Measurements from ENCODE around the gene ZNF574. TPM values are rescaled to one million over a fixed set of nuclear protein-coding genes. Genes with fewer than 3 reads are reported as not detected.
A peak's percentile ranks its signal among the peaks of the same experiment; 100 is the strongest.
"Not testable (repeated sequence)": the region's sequence is repeated elsewhere in the genome, so short reads cannot be mapped to it uniquely, and the experiment has no call there.

Gene ZNF574
- total RNA-seq, 1 experiment from 2014 or later = 26.8 TPM

- no peak for DNase-seq (ENCODE audit: low spot score)
Measured at GRCh38 chr19:42099336-42099925, 23.5 kb downstream of the ZNF574 start.

DNA sequence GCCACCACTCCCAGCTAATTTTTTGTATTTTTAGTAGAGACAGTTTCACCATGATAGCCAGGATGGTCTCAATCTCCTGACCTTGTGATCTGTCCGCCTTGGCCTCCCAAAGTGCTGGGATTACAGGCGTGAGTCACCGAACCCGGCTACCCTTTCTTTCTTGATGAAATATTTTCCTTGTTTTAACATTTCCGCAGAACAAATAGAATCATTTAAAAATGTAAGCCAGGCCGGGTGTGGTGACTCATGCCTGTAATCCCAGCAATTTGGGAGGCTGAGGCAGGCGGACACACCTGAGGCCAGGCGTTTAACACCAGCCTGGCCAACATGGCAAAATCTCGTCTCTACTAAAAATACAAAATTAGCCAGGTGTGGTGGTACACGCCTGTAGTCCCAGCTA, 24.3 kb downstream of the ZNF574 start:
- DNase-seq (ENCODE audit: low spot score) = not testable (repeated sequence)

DNA sequence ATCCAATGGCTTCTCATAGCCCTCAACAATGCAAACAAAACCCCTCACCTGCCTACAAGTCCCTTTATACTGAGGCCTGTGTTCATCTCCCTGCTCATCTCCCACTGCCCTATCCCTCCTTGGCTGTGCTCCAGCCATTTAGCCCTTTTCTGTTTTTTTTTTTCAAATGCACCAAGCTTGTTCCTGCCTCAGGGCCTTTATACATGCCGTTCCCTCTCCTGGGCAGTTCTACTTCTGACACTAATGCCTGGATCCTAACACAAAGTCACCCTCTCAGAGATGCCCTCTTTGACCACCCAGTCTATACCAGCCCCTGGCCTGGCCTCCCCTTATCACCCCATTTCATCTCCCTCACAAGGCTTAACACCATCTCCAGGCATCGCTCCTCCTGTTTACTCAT, 26.9 kb downstream of the ZNF574 start:
- DNase-seq (ENCODE audit: low spot score) = no peak

GRCh38 chr19:42105368-42105767, 29.4 kb downstream of the ZNF574 start:
- no peak for DNase-seq (ENCODE audit: low spot score)

DNA sequence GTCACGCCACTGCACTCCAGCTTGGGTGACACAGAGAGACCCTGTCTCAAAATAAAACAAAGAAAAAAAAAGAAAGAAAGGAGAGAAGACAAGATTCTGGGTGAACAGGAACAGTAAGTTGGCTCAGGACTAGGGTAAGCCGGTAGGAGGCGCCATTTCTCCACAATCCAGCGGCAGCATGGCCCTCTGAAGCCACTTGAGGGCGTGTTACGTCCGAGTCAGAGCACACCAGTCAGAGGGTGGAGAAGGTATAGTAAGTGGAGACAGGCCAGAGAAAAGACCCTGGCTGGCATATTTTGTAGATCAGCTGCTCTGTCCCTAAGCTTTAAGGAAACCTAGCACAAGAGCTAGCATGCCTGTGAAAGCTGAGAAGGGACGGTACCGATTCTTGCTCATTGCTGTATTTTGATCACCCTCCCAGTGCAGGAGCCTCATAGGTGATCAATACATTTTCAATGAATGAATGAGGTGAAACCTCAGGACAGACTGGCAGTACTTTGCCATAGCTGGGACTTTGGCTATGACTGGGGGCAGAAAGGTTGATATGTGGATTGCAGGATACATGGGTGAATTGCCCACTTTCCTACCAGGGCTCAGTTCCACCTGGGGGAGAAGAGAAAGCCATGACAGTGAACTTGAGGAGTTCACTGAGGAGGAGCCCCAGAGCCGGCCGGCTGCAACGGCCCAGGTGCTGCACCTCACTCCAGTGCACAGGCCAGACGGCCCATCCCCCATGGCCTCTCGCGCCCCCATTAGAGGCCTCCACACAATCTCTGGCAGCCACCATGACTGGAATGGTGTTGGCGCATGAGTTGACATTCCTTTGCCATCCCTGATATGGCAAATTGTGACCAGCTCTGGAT, 32.8 kb downstream of the ZNF574 start:
- peak; percentile 94 for DNase-seq (ENCODE audit: low spot score)

DNA sequence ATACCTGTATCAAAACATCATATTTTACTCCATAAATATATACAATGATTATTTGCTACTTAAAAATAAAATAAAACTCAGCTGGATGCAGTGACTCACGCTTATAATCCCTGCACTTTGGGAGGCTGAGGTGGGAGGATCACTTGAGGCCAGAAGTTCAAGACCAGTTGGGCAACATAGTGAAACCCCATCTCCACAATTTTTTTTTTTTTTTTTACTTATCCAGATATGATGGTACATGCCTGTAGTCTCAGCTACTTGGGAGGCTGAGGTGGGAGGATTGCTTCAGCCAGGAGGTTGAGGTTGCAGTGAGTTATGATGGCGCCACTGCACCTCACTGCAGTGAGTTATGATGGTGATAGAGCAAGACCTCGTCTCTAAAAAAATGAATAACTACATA, 33.9 kb downstream of the ZNF574 start:
- DNase-seq (ENCODE audit: low spot score) = no peak

GRCh38 chr19:42110658-42111057, 34.7 kb downstream of the ZNF574 start:
- no peak for DNase-seq (ENCODE audit: low spot score)

DNA sequence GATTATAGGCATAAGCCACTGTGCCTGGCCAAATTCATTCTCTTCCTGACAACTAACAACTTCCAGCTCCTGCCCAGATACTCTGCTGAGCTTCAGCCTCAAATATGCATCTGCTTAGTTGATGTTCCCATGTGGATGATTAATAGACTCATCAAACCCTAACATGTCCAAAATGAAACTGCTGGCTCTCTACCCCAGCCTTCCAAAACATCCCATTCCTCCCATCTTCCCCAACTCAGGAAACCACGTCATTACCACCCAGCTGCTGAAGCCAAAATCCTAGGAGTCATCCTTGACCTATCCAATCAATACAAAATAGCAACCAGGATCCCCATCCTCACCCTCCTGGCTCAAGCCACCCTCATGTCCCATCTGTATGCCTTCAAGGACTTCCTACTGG, 35.4 kb downstream of the ZNF574 start:
- peak; percentile 27 for DNase-seq (ENCODE audit: low spot score)

DNA sequence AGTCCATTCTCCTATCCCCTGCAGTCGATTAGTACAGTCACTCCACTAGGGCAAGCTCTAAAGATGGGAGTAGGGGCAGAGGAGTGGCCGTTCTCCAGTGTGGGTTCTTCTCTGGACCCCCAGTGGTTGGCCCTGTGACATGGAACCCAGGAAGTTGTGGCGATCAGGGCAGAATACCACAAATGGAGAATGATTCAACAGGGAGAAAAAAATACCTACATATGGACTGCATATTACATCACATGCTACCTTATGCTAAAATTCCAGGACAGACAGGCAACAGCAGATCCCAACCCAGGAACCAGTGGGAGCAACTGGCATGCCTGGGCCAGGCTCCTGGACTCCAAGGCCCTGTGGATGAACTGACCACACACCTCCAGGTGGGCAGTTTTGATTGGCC, 35.8 kb downstream of the ZNF574 start:
- peak; percentile 51 for DNase-seq (ENCODE audit: low spot score)

DNA sequence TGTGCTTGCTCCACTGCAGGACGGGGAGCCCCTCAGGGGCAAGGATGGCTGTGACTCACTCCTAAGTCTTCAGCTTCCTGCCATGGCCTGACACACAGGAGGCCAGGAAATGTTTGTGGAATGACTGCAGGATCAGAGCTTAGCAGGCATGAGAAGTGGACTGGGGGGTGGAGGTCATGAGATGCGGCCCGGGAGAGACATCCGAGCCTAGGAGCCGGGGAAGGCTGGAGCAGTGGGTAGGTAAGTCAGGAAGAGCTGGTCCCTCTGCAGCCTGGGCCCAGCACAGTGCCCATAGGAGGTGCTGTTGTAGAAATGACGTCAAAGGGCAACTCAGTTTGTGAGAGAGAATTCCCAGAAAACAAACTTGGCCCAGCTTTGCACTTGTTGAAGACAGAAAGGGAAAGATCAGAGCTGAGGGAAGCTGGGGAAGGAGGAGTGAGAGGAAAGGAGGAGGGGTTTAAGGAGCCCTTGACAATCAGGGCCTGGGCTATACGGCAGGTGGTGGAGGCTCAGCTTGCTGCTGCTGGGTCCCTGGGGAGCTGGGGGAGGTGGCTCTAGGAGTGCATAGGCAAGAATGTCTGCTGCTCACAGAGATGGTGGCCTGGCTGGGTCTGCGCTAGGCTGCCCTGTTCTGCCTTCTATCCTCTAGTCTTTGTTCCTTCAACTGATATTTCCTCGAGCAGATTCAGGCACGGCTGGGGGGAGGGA, 37.8 kb downstream of the ZNF574 start:
- DNase-seq (ENCODE audit: low spot score) = peak; percentile 96

- DNase-seq (ENCODE audit: low spot score) = peak; percentile 31
Measured at GRCh38 chr19:42114412-42114811, 38.4 kb downstream of the ZNF574 start.

- peak; percentile 57 for DNase-seq (ENCODE audit: low spot score)
Measured at GRCh38 chr19:42115219-42115618, 39.3 kb downstream of the ZNF574 start.

DNA sequence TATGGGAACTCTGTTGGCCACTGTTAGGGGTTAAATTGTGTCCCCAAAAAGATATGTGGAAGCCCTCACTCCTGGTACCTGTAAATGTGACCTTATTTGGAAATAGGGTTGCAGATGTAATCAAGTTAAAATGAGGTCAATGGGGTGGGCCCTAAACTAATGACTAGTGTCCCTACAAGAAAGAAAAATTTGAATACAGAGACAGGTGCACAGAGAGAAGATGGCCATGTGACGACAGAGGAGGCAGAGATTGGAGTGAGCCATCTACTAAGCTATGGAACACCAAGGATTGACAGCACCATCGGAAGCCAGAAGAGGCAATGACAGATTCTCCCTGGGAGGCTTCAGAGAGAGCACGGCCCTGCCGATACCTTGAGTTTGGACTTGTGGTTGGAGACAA, 39.7 kb downstream of the ZNF574 start:
- no peak for DNase-seq (ENCODE audit: low spot score)

DNA sequence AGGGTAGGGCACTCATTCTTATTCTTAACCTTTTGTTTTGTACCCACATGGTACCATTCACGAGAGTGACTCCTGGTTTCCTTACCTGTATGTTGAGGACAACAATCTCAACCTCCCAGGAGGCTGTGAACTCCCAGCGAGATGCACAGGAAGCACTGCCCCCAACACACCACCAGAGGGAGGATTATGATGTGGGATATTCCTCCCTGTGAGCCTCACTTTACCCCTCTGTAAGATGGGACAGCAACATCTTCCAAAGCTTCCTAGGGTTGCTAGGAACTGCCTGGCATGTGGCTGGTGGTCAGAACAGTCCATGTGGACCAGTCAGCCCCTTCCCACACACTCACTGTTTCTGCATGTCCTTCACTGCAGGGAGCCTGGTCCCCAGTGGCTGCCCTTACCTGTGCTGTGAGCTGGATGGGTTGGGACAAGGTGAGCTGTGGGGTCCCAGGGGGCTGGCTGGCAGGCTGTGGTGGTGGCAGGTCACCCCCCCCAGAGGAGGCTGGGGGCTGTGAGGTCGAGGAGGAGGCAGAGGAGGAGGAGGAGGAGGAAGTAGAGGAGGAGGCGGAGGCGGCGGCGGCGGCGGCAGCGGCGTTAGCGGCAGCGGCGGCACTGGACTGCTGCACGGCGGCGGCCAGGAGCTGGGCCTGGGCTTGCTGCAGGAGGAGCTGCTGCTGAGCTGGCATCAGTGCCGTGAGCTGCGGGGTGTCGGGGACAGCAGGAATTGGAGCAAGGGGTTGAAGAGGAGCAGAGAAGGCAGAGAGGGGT, 40.5 kb downstream of the ZNF574 start:
- no peak for DNase-seq (ENCODE audit: low spot score)

DNA sequence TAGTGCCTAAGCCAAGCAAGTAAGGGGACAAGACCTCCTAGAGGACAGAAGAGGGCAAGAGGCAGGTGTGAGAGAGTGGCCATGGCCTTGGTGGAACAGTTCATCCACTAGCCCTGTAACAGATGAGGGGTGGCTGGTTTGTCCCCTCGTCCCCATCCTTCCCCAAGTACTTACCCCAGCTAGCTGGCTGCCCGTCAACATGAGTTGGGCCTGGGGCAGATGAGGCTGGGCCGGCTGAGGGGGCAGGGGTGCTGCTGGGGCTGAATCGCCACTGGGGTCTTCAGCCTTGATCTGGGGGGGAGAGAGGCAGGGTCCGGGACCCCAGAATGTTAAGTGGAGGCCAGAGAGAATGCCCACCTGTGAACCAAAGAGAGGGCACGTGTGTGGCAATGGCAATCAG, 41.1 kb downstream of the ZNF574 start:
- DNase-seq (ENCODE audit: low spot score) = no peak

GRCh38 chr19:42120276-42120980, 44.5 kb downstream of the ZNF574 start:
- DNase-seq (ENCODE audit: low spot score) = no peak

GRCh38 chr19:42121036-42121621, 45.2 kb downstream of the ZNF574 start:
- DNase-seq (ENCODE audit: low spot score) = no peak

- DNase-seq (ENCODE audit: low spot score) = peak; percentile 93
Measured at GRCh38 chr19:42121656-42122069, 45.7 kb downstream of the ZNF574 start.

DNA sequence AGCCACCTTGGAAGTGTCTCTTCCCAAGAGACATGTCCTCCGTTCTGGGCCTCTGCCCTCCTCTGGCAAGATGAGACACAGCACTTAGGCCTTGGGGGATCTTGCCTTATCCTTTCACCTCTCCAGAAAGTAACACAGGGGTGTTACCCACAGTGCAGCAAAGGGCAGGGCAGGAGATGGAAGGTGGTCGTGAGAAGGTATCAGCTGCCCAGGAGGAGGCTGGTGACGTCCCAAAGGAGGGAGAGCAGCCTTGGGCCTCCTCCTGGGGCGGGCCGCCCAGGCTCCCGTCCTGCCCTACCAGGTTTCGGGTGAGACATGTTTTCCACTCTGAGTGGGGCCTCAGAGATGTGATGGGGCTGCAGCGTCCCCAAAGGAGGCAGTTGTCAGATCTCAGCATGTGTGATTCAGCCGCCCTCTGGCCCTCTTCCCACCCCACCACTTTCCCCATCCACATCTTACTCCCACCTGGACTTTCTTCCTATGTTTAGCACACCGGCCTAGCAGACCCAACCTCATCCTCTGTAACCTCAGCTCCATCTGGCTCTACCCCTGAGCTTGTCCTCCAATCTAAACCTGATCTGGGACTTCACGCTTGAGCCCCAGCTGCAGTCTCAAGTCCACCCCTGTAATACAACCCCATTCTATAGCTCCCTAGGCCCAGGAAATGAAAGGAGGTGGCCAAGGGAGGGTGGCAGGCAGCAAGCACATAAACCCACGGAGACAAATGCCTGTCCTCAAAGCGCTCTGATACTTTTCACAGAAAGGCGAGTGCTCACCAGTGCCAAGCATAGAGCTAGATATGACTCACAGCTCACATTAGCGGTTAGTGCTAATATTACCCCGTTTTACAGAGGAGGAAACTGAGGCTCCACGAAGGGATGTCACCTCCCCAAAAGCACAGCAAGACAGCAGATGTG, 47.0 kb downstream of the ZNF574 start:
- no peak for DNase-seq (ENCODE audit: low spot score)

DNA sequence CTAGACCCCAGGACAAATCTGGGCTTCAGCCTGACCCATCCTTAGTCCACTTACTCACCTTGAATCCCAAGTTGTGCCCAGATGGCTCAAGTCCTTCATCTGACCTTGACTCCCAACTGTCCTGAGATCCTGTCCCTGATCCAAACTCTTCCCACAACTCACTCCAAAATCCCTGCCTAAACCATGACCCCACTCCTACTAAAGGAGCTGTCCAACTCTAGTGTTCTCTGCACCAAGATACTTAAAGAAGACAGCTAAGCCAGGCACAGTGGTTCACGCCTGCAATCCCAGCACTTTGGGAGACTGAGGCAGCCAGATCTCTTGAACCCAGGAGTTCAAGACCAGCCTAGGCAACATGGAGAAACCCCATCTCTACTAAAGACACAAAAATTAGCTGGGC, 47.8 kb downstream of the ZNF574 start:
- no peak for DNase-seq (ENCODE audit: low spot score)

All from A172 (cell line).